GM12891 (cell line): ENCODE results near the gene ANKRD18B.

Source experiments
- POLR2A ChIP-seq: IDR thresholded peaks from 2 replicates; pipeline ENCODE4 v1.6.1; 2011; ENCODE audit warnings: low read depth, low read length, control low read depth
- POLR2AphosphoS5 ChIP-seq: IDR thresholded peaks from 2 replicates; pipeline ENCODE4 v1.6.1; 2011; ENCODE audit warnings: low read depth, low read length, control low read depth
- TAF1 ChIP-seq: IDR thresholded peaks from 2 replicates; pipeline ENCODE4 v1.6.1; 2011; ENCODE audit warnings: low read depth, low read length, control low read depth

GRCh38 chr9:33506626-33507370 lies 17.3 kb upstream of the ANKRD18B start:
- TF ChIP-seq POLR2AphosphoS5 (no peak), TAF1 (no peak), POLR2A (no peak)
